ENCODE measurements around the gene COG2.
"Not testable (repeated sequence)": the region's sequence is repeated elsewhere in the genome, so short reads cannot be mapped to it uniquely, and the experiment has no call there.

Gene COG2

GRCh38 chr1:230629511-230629910 is 12.8 kb upstream of the COG2 start:
- DNase-seq: no peak

GRCh38 chr1:230631477-230631876 is 10.8 kb upstream of the COG2 start:
- DNase-seq: no peak

GRCh38 chr1:230632273-230632873 is 9.9 kb upstream of the COG2 start:
- no peak for DNase-seq

GRCh38 chr1:230633469-230633868 is 8.8 kb upstream of the COG2 start:
- DNase-seq: no peak

GRCh38 chr1:230634384-230634783 is 7.9 kb upstream of the COG2 start:
- DNase-seq: no peak

GRCh38 chr1:230636575-230637148 is 5.6 kb upstream of the COG2 start:
- DNase-seq: no peak

- no peak for DNase-seq
Observed at GRCh38 chr1:230639714-230640209, 2.5 kb upstream of the COG2 start.

GRCh38 chr1:230641346-230641745 is 935 bp upstream of the COG2 start:
- DNase-seq: no peak

- DNase-seq: no peak
Observed at GRCh38 chr1:230641900-230642262, 400 bp upstream of the COG2 start.

GRCh38 chr1:230643908-230644307 is 1.6 kb downstream of the COG2 start:
- DNase-seq: no peak

- DNase-seq: no peak
Observed at GRCh38 chr1:230646710-230647302, 4.5 kb downstream of the COG2 start.

- no peak for DNase-seq
Observed at GRCh38 chr1:230647321-230647720, 5.0 kb downstream of the COG2 start.

- DNase-seq: no peak
Observed at GRCh38 chr1:230648114-230648513, 5.8 kb downstream of the COG2 start.

GRCh38 chr1:230650300-230650699 is 8.0 kb downstream of the COG2 start:
- DNase-seq: no peak

- DNase-seq: no peak
Observed at GRCh38 chr1:230651235-230651634, 9.0 kb downstream of the COG2 start.

- not testable (repeated sequence) for DNase-seq
Observed at GRCh38 chr1:230656719-230657118, 14.4 kb downstream of the COG2 start.

- not testable (repeated sequence) for DNase-seq
Observed at GRCh38 chr1:230658103-230658502, 15.8 kb downstream of the COG2 start.

- no peak for DNase-seq
Observed at GRCh38 chr1:230658691-230659090, 16.4 kb downstream of the COG2 start.

GRCh38 chr1:230661976-230662375 is 19.7 kb downstream of the COG2 start:
- no peak for DNase-seq

GRCh38 chr1:230668227-230668626 is 25.9 kb downstream of the COG2 start:
- DNase-seq: no peak

GRCh38 chr1:230669543-230669942 is 27.3 kb downstream of the COG2 start:
- no peak for DNase-seq

- DNase-seq: no peak
Observed at GRCh38 chr1:230674581-230674980, 32.3 kb downstream of the COG2 start.

GRCh38 chr1:230677200-230677599 is 34.9 kb downstream of the COG2 start:
- no peak for DNase-seq

- DNase-seq: no peak
Observed at GRCh38 chr1:230679192-230679591, 36.9 kb downstream of the COG2 start.

- DNase-seq: no peak
Observed at GRCh38 chr1:230679825-230680224, 37.5 kb downstream of the COG2 start.
